Mucosa of descending colon (tissue), 3 donors: ENCODE data around the gene PSG4. TPM values are rescaled to one million over a fixed set of nuclear protein-coding genes. Genes with fewer than 3 reads are reported as not detected.
"Not testable (repeated sequence)": the region's sequence is repeated elsewhere in the genome, so short reads cannot be mapped to it uniquely, and the experiment has no call there.

Experiments
- ATAC-seq: fragments of 200-7000 bp; cut with Tn5 transposase; one replicate; pipeline ENCODE4 v1.9.1; 2020; ENCODE audit warnings: mild to moderate bottlenecking, moderate library complexity
- DNase-seq, 3 donors: peaks; one replicate each; pipeline ENCODE4 v3.0.0-alpha.2; 2020
- H3K36me3 ChIP-seq: fragments of 200-600 bp; one replicate; pipeline ENCODE4 v1.8.0; 2021; ENCODE audit warnings: low read depth, mild to moderate bottlenecking
- H3K4me1 ChIP-seq: fragments of 200-600 bp; one replicate; pipeline ENCODE4 v1.8.0; 2021; ENCODE audit warnings: low read depth, mild to moderate bottlenecking
- H3K4me3 ChIP-seq: fragments of 200-600 bp; one replicate; pipeline ENCODE4 v1.8.0; 2021; ENCODE audit warnings: mild to moderate bottlenecking
- H3K9me3 ChIP-seq: fragments of 200-600 bp; one replicate; pipeline ENCODE4 v1.8.0; 2021; ENCODE audit warnings: mild to moderate bottlenecking
- intact Hi-C, 2 donors: fragments of 100-400 bp; cut with DNase I in 1 of 2; cut with micrococcal nuclease in 1 of 2; formaldehyde crosslinking; loops; one replicate each; pipeline versions ENCODE4 v1.11.0 to v1.11.1; 2022; cut with DNase I, micrococcal nuclease
- long read RNA-seq, 2 donors: library from polyadenylated mRNA; unstranded; transcript quantifications; one replicate each; pipeline ENCODE4 v2.0.0, GENCODE V29; 2019 to 2021
- total RNA-seq, 3 donors: library from RNA; stranded (reverse); fragmentation: NEBNext Ultra II Directional in 2 of 3; extraction: Animal tissue kit (Norgen Biotek cat#: 25700) in 2 of 3; gene quantifications; one replicate each; pipeline versions ENCODE4 v1.2.1 to v1.2.4, GENCODE V29; 2021 to 2023
- TF ChIP-seq, protein P1 (sequence below): fragments of 200-600 bp; IDR thresholded peaks from one replicate; pipeline ENCODE4 v1.8.0; 2022; ENCODE audit warnings: antibody characterized with exemption, mild to moderate bottlenecking
- donor health status: DM: no; HTN: no; CAD: no; lungs with moderate emphysema.
- donor health status: DM: no; HTN: no; CAD: no.
- donor health status: DM: no; HTN: yes; CAD: no.

PSG4 gene
- total RNA-seq, result not detected
- long read RNA-seq, donor 1, result 0 reads
- long read RNA-seq, donor 2, result 0 reads

DNA sequence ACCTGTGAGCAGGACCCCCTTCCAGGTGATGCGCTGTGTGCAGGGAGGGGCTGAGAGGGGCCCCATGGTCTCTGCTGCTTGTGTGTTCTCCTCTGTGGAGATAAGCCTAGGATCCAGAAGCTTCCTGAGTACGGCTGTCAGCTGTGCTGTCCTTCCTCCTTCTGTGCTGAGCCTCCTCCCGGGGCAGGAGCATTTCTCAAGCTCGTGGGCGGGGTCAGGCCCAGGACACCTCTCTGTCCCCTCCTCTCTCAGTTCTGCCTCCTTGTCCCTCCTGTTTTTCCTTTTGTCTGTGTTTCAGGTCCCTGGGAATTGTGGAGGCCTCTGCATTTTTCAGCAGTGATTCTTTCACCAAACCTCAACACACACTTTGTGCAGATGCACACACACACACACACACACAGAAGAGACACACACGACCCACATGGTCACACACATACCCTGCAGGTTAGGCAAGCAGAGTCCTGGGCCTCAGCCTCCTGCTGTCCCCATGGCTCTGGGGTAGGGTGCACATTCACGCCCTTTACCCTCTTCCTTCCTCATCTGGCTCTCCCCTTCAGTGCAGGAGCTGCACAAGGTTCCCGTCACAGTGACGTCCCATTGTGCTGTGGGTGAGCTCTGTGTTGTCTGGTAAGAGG, at the start of gene PSG4:
TSS of gene PSG4 (minus strand) at position 168 of the 635 bp plus-strand sequence. CDS start at position 66, 102 bp downstream.
- H3K4me3 ChIP-seq, intact Hi-C loops, H3K9me3 ChIP-seq, H3K4me1 ChIP-seq, DNase-seq, ATAC-seq, H3K36me3 ChIP-seq: not testable (repeated sequence)

DNA sequence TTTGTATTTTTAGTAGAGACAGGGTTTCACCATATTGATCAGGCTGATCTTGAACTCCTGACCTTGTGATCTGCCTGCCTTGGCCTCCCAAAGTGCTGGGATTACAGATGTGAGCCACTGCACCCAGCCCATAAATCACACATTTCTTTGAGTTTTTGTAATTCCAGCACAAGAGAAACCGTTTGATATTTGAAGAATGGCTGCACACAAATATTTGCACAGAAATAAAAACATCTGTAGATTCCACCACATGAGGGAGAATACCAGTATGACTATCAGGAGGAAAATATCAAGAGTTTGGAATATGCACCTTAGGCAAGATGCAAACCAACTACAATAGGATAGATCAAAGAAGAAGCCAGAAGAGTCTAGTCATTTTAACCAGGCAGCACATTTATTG, 46.0 kb upstream of the PSG4 start:
- H3K4me3 ChIP-seq, ATAC-seq, DNase-seq, H3K9me3 ChIP-seq, H3K36me3 ChIP-seq, H3K4me1 ChIP-seq, intact Hi-C loops: not testable (repeated sequence)

DNA sequence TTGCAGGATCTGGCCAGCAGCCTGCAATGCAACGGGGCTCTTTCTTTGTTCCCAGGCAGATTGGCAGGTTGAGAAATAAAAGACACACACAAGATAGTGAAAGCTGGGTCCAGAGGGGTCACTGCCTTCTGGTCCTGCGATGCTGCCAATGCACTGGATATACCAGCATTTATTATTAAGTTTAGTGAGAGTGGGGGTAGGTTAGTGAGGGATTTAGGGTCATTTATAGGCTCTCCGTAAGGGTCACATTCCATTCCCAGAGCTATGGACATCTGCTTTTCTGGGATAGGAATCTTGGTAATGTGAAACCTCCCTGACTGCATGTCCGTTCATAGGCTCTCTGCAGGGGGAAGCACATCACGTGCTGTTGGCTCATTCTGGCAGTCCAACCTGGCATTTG, 44.9 kb upstream of the PSG4 start:
- intact Hi-C loops, result not testable (repeated sequence)

DNA sequence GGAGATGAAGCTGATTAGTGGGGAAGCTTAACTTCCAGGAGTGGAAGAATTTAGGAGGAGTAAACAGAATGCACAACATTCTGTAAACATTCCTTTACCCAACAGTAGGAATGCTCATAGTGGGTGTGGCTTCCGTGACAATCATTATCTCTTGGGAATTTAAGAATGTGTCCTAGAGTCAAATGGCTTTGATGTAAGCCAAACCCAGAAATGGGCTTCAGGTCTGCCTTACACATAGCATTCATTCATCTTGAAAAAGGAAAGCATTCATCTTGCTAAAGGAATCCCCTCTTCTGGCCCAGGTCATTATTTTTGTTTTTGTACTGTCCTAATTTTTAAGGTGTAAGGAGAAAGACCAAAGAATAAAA, 43.2 kb upstream of the PSG4 start:
- H3K4me1 ChIP-seq, H3K4me3 ChIP-seq, H3K9me3 ChIP-seq, DNase-seq, H3K36me3 ChIP-seq, intact Hi-C loops, ATAC-seq: not testable (repeated sequence)

More for the DNA sequence above, 44.9 kb upstream of the PSG4 start:
- H3K4me1 ChIP-seq, H3K36me3 ChIP-seq, DNase-seq, H3K4me3 ChIP-seq, ATAC-seq, H3K9me3 ChIP-seq: not testable (repeated sequence)

DNA sequence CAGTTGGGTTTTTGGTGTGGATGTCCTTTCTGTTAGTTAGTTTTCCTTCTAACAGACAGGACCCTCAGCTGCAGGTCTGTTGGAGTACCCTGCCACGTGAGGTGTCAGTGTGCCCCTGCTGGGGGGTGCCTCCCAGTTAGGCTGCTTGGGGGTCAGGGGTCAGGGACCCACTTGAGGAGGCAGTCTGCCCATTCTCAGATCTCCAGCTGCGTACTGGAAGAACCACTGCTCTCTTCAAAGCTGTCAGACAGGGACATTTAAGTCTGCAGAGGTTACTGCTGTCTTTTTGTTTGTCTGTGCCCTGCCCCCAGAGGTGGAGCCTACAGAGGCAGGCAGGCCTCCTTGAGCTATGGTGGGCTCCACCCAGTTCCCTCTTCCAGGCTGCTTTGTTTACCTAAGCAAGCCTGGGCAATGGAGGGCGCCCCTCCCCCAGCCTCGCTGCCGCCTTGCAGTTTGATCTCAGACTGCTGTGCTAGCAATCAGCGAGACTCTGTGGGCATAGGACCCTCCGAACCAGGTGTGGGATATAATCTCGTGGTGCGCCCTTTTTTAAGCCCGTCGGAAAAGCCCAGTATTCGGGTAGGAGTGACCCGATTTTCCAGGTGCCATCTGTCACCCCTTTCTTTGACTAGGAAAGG, 41.9 kb upstream of the PSG4 start:
- intact Hi-C loops, DNase-seq, H3K9me3 ChIP-seq, H3K4me3 ChIP-seq, H3K4me1 ChIP-seq, ATAC-seq, H3K36me3 ChIP-seq: not testable (repeated sequence)

DNA sequence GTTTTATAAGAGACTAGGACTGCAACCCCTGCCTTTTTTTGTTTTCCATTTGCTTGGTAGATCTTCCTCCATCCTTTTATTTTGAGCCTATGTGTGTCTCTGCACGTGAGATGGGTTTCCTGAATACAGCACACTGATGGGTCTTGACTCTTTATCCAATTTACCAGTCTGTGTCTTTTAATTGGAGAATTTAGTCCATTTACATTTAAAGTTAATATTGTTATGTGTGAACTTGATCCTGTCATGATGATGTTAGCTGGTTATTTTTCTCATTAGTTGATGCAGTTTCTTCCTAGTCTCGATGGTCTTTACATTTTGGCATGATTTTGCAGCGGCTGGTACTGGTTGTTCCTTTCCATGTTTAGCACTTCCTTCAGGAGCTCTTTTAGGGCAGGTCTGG, 40.4 kb upstream of the PSG4 start:
- ATAC-seq, H3K4me3 ChIP-seq, H3K9me3 ChIP-seq, H3K36me3 ChIP-seq, intact Hi-C loops, DNase-seq, H3K4me1 ChIP-seq: not testable (repeated sequence)

DNA sequence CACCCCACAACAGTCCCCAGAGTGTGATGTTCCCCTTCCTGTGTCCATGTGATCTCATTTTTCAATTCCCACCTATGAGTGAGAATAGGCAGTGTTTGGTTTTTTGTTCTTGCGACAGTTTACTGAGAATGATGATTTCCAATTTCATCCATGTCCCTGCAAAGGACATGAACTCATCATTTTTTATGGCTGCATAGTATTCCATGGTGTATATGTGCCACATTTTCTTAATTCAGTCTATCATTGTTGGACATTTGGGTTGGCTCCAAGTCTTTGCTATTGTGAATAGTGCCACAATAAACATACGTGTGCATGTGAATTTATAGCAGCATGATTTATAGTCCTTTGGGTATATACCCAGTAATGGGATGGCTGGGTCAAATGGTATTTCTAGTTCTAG, 36.8 kb upstream of the PSG4 start:
- not testable (repeated sequence) for H3K4me3 ChIP-seq

DNA sequence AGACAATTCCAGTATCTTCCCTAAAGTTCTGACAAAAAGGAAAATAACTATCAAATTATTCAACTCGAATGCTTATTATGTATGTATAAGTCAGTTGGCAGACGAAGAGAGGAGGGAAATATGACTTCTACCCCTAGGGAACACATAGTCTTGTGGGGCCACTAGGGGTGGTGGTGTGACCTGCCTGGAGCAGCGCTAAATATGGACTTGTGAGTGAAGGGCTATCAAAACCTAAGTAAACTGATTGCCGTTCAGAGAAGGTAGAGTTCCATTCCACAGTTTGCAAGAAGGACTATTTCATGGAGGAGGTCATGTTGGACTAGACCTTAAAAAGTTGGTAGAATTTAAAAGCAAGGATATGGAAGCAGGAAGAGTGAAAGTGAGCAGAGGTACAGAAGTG, 32.8 kb upstream of the PSG4 start:
- ATAC-seq, H3K4me1 ChIP-seq, DNase-seq, intact Hi-C loops, H3K9me3 ChIP-seq, H3K36me3 ChIP-seq, H3K4me3 ChIP-seq: not testable (repeated sequence)

More for the DNA sequence above, 36.8 kb upstream of the PSG4 start:
- intact Hi-C loops, H3K9me3 ChIP-seq, H3K36me3 ChIP-seq, H3K4me1 ChIP-seq, ATAC-seq, DNase-seq: not testable (repeated sequence)

DNA sequence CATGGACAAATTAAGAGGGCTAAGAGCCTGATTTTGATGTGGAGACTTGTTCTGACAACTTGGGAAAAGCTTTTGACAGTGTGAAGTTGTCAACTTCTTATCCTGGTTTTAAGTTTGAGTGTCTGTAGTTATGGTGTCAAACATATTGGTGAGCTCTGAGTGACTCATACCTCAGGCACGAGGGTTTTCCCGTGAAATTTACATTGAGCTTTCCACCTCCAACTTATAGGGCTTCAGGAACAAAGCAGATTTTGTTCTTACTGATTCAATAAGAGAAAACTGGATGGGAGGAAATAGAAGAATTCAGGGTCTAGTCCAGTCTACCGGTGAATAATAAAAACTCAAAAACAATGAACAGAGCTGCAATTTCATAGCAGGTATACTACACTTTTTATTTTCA, 30.2 kb upstream of the PSG4 start:
- ATAC-seq, H3K9me3 ChIP-seq, H3K36me3 ChIP-seq, H3K4me1 ChIP-seq, H3K4me3 ChIP-seq, DNase-seq, intact Hi-C loops: not testable (repeated sequence)

DNA sequence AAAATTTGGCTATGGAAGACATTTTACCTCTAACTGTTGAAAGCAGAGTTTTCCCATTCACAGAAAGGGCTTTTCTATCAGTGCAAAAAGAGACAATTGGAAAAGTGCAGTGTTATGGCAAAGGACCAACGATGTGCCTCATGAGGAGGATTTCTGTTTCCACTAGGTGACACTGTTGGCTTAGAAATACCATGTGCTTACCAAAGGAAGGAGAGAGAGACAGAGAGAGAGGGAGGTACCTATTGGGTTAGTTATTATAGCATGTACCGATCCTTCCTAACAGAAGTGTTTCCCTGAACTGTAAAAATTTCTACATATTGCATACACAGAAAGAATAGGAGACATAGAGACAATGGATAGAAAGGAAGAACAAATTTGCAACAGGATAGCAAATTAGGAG, 23.9 kb upstream of the PSG4 start:
- H3K4me1 ChIP-seq, result no peaks in the 10 kb centered on the region
- TF ChIP-seq, protein P1, sequence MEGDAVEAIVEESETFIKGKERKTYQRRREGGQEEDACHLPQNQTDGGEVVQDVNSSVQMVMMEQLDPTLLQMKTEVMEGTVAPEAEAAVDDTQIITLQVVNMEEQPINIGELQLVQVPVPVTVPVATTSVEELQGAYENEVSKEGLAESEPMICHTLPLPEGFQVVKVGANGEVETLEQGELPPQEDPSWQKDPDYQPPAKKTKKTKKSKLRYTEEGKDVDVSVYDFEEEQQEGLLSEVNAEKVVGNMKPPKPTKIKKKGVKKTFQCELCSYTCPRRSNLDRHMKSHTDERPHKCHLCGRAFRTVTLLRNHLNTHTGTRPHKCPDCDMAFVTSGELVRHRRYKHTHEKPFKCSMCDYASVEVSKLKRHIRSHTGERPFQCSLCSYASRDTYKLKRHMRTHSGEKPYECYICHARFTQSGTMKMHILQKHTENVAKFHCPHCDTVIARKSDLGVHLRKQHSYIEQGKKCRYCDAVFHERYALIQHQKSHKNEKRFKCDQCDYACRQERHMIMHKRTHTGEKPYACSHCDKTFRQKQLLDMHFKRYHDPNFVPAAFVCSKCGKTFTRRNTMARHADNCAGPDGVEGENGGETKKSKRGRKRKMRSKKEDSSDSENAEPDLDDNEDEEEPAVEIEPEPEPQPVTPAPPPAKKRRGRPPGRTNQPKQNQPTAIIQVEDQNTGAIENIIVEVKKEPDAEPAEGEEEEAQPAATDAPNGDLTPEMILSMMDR, result no peak
- no peaks in the 10 kb centered on the region for H3K36me3 ChIP-seq
- DNase-seq (no peak), ATAC-seq (no peak)
- no peak overlapping the region for H3K4me3 ChIP-seq
- H3K9me3 ChIP-seq, result peaks cover 57% of the 10 kb centered on the region
- intact Hi-C loops, result no loop called here

DNA sequence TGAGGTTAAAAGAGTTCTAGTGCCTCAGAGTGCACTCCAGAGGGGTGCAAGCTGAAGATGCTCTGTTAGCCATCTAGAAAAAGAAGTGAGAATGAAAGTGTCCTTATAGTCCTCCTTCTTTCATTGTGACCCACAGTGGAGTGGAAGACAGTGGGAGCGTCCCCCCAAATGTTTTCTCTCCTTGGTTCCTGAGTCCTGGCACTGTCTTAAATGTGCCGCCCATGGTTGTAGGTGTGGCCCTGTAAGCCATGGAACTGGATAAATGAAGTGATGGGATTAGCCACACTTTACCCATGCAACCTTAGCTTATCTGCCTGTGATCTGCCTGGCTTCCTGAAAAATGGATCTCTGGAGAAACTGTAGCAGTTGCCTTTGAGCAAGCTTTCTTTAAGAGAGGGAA, 23.3 kb upstream of the PSG4 start:
- H3K4me3 ChIP-seq, H3K36me3 ChIP-seq, intact Hi-C loops, ATAC-seq, H3K4me1 ChIP-seq: not testable (repeated sequence)
- H3K9me3 ChIP-seq, result peaks cover 57% of the 10 kb centered on the region
- DNase-seq, result peak in 1 of 3 donors; percentile 18

DNA sequence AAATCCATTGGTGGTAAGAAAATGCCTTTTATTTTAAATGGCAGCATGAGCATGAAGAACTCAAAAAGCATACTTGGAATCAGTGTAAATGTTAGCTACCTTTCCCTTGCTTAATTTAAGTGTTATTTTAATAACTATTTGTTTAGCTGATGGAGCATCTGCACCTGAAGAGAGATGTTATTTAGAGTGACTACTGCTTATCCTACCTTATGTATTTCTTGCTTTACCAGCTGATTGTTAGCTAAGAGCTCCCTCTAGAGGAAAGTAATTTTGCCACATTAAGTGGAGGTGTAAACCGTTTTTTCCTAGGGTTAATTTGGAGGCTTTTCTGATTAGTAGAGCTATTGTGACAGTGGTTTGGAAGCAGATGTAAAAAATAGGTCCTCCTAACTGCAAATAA, 21.5 kb upstream of the PSG4 start:
- H3K4me1 ChIP-seq, intact Hi-C loops, H3K4me3 ChIP-seq, DNase-seq, ATAC-seq, H3K36me3 ChIP-seq: not testable (repeated sequence)
- peaks cover 57% of the 10 kb centered on the region for H3K9me3 ChIP-seq
